Measurements from ENCODE around the gene TRPT1.

DNA sequence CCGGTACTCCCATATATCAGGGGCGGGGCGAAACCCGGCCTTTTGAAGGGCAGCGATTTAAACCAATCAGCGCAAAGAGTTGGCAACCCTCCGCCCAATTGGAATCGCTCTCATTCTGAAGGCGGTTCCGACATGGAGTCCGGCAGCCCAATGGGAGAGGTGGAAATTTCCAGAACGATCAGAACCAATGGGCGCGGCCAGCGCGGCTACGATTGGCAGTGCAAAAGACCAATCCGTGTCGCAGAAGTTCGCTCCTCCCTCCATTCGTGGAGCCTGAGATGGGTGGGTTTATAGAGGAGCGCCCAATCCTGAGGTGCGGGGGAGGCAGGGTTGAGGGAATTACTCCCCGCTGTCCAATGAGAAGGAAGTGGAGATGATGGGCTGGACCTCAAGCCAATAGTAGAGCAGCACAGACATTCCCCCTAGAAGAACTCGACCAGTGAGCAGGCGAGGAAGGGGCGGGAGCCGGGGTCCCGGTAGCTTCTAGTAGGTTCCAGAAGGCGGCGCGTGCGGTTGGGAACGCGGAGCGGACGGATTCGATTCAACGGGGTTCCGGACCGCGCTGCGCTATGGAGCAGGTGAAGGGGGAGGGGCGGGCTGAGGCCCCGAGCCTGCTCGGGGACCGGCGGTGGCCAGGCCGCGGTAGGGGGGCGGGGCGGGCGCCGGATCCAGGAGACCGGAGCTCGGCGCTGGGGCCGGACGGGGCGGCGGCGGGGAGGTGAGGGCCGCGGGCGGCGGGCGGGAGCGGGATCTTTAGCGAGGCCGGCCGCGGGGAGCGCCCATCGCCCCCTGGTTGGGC, 40.1 kb downstream of the TRPT1 start, which contains the start of gene STIP1:
- TF ChIP-seq EZH2phosphoT487 (IDR thresholded peaks at IDR 0.05; ENCODE audit: insufficient read depth, low read depth) (no peak), EZH2 (IDR thresholded peaks at IDR 0.05; ENCODE audit: insufficient read depth, poor library complexity, severe bottlenecking) (no peak)

All from GM23248 (cell line).